CD14-positive monocyte (primary cell): Measurements from ENCODE around the gene USP3. TPM values are rescaled to one million over a fixed set of nuclear protein-coding genes. Genes with fewer than 3 reads are reported as not detected.

Source experiments
- DNase-seq, 3 donors: peaks; one replicate each; pipeline ENCODE4 v3.0.0-alpha.2; 2011 to 2022
- H2AFZ ChIP-seq: 2 replicates; pipeline ENCODE4 v1.6.0; 2012; ENCODE audit warnings: mild to moderate bottlenecking, low read depth, low read length, inconsistent platforms; ENCODE audit not compliant: insufficient read depth, poor library complexity, severe bottlenecking
- H3K27ac ChIP-seq, 2 donors: 1 replicate in 1 of 2; 2 replicates in 1 of 2; pipeline ENCODE4 v1.5.1; 2012 to 2013; ENCODE audit warnings: low read length in 2 of 2, control low read depth in 1 of 2, inconsistent platforms in 1 of 2, low read depth in 1 of 2, mild to moderate bottlenecking in 1 of 2
- H3K27me3 ChIP-seq, 2 donors: one replicate each; pipeline versions ENCODE4 v1.6.0 to v1.6.1; 2011 to 2013; ENCODE audit warnings: low read length in 2 of 2; ENCODE audit not compliant: control insufficient read depth in 2 of 2, insufficient read depth in 2 of 2
- H3K36me3 ChIP-seq, 2 donors: replicated peaks in 1 of 2; 1 replicate in 1 of 2; 2 replicates in 1 of 2; pipeline versions ENCODE4 v1.5.1 to v1.6.1; 2012 to 2013; ENCODE audit warnings: low read length in 2 of 2, control low read depth in 1 of 2, inconsistent platforms in 1 of 2, mild to moderate bottlenecking in 1 of 2; ENCODE audit not compliant: insufficient read depth in 2 of 2, control insufficient read depth in 1 of 2
- H3K4me1 ChIP-seq, 2 donors: 1 replicate in 1 of 2; 2 replicates in 1 of 2; pipeline versions ENCODE4 v1.5.1 to v1.6.1; 2012 to 2013; ENCODE audit warnings: low read length in 2 of 2, control low read depth in 1 of 2, inconsistent platforms in 1 of 2, mild to moderate bottlenecking in 1 of 2, moderate library complexity in 1 of 2; ENCODE audit not compliant: insufficient read depth in 2 of 2, control insufficient read depth in 1 of 2
- H3K4me2 ChIP-seq: replicated peaks from 2 replicates; pipeline ENCODE3; 2012; ENCODE audit warnings: low read length, moderate library complexity, mild to moderate bottlenecking; ENCODE audit not compliant: poor library complexity, severe bottlenecking; ENCODE audit errors: extremely low read depth
- H3K4me3 ChIP-seq, 3 experiments: fragments of 200-600 bp in 1 of 3; sonication (generic) in 1 of 3; replicated peaks in 1 of 3; 1 replicate in 2 of 3; 2 replicates in 1 of 3; pipeline ENCODE4 v1.5.1; 2011 to 2013; ENCODE audit warnings: low read length in 3 of 3, mild to moderate bottlenecking in 3 of 3, control low read depth in 2 of 3, low read depth in 2 of 3, inconsistent platforms in 1 of 3, moderate library complexity in 1 of 3
- H3K79me2 ChIP-seq: 2 replicates; pipeline ENCODE4 v1.6.0; 2012; ENCODE audit warnings: mild to moderate bottlenecking, control low read depth, inconsistent platforms, low read length, moderate library complexity; ENCODE audit not compliant: insufficient read depth
- H3K9ac ChIP-seq: 2 replicates; pipeline ENCODE4 v1.6.0; 2017; ENCODE audit warnings: low read length, mild to moderate bottlenecking; ENCODE audit not compliant: insufficient read depth, poor library complexity, severe bottlenecking
- H3K9me3 ChIP-seq, 2 donors: replicated peaks in 1 of 2; 1 replicate in 1 of 2; 2 replicates in 1 of 2; pipeline versions ENCODE4 v1.5.1 to v1.6.1; 2012 to 2013; ENCODE audit warnings: low read length in 2 of 2, control low read depth in 1 of 2; ENCODE audit not compliant: control insufficient read depth in 1 of 2, insufficient read depth in 1 of 2
- H4K20me1 ChIP-seq: 2 replicates; pipeline ENCODE4 v1.6.0; 2012; ENCODE audit warnings: mild to moderate bottlenecking, low read length, control low read depth, moderate library complexity; ENCODE audit not compliant: insufficient read depth
- H3K27ac Mint-ChIP-seq, 7 donors: one replicate each; pipeline ENCODE4 v1.8.0; 2020; ENCODE audit warnings: mild to moderate bottlenecking in 7 of 7, mixed read lengths in 7 of 7, moderate library complexity in 6 of 7, inconsistent platforms in 2 of 7
- H3K27me3 Mint-ChIP-seq, 3 donors: one replicate each; pipeline ENCODE4 v1.8.0; 2021 to 2022; ENCODE audit warnings: low read depth in 3 of 3, mild to moderate bottlenecking in 3 of 3, mixed read lengths in 3 of 3, moderate library complexity in 3 of 3, inconsistent platforms in 1 of 3
- H3K36me3 Mint-ChIP-seq, 2 donors: one replicate each; pipeline ENCODE4 v1.8.0; 2020; ENCODE audit warnings: mixed read lengths in 2 of 2, inconsistent platforms in 1 of 2, mild to moderate bottlenecking in 1 of 2
- H3K4me1 Mint-ChIP-seq: one replicate; pipeline ENCODE4 v1.8.0; 2020; ENCODE audit warnings: mild to moderate bottlenecking, mixed read lengths
- H3K4me3 Mint-ChIP-seq, 2 donors: one replicate each; pipeline ENCODE4 v1.8.0; 2020; ENCODE audit warnings: mild to moderate bottlenecking in 2 of 2, mixed read lengths in 2 of 2, moderate library complexity in 1 of 2
- H3K9me3 Mint-ChIP-seq, 7 donors: one replicate each; pipeline ENCODE4 v1.8.0; 2020 to 2022; ENCODE audit warnings: mixed read lengths in 7 of 7, mild to moderate bottlenecking in 6 of 7, moderate library complexity in 6 of 7, inconsistent platforms in 2 of 7
- WGBS: methylation state at CpG from one replicate; pipeline ENCODE4 v1.1.5; 2013; ENCODE audit warnings: missing lambda C conversion rate; ENCODE audit not compliant: insufficient coverage; 5-methylcytosine and 5-hydroxymethylcytosine counted together
- intact Hi-C, 2 donors: fragments of 100-400 bp; cut with micrococcal nuclease; formaldehyde crosslinking; loops; one replicate each; pipeline versions ENCODE4 v1.15.0 to v1.15.1; 2023
- polyA plus RNA-seq, 3 donors: library from polyadenylated mRNA; depleted of rRNA in 1 of 3; unstranded in 2 of 3; stranded (reverse) in 1 of 3; fragments of 300-500 nt in 2 of 3; fragments of >200 nt in 1 of 3; fragmentation: Illumina TruSeq in 2 of 3; gene quantifications; 1 replicate in 2 of 3; 2 replicates in 1 of 3; pipeline ENCODE4 v1.2.3, GENCODE V29; 2012 to 2021
- TF ChIP-seq, protein P1 (sequence below): fragments of 200-600 bp; IDR thresholded peaks from one replicate; pipeline ENCODE4 v1.8.0; 2022; ENCODE audit warnings: antibody characterized with exemption, mild to moderate bottlenecking

USP3 gene
- polyA plus RNA-seq, 3 donors, result 91.4 to 167 (median 122) TPM

DNA sequence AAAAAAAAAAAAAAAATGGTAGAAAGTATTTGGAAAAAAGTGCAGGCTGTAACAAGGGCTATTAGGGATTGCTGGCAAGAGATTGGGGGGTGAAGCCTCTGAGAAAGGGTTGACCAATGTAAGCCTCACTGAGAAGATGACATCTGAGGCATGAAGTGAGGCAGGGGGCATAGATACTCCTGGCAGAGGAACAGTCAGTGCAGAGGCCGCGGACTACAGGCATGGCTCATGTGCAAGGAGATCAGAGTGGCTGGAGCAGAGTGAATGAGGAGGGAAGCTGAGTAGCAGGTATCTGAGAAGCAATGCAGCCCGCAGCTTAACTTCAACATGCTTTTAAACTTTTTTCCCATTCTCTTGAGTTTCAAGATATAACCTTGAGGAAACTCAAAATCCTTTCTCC, 98.2 kb downstream of the USP3 start:
- no peak overlapping the region for H3K4me2 ChIP-seq
- TF ChIP-seq, protein P1, sequence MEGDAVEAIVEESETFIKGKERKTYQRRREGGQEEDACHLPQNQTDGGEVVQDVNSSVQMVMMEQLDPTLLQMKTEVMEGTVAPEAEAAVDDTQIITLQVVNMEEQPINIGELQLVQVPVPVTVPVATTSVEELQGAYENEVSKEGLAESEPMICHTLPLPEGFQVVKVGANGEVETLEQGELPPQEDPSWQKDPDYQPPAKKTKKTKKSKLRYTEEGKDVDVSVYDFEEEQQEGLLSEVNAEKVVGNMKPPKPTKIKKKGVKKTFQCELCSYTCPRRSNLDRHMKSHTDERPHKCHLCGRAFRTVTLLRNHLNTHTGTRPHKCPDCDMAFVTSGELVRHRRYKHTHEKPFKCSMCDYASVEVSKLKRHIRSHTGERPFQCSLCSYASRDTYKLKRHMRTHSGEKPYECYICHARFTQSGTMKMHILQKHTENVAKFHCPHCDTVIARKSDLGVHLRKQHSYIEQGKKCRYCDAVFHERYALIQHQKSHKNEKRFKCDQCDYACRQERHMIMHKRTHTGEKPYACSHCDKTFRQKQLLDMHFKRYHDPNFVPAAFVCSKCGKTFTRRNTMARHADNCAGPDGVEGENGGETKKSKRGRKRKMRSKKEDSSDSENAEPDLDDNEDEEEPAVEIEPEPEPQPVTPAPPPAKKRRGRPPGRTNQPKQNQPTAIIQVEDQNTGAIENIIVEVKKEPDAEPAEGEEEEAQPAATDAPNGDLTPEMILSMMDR, result no peak
- H3K36me3 Mint-ChIP-seq, result peaks cover 8 to 19% of the 10 kb centered on the region in 2 donors
- H3K4me3 ChIP-seq, result no peak overlapping the region
- no peaks in the 10 kb centered on the region for H3K9me3 ChIP-seq
- H3K36me3 ChIP-seq, result peaks cover 4% of the 10 kb centered on the region in 2 donors
- peaks cover 2 to 8% (median 7%) of the 10 kb centered on the region in 3 donors for H3K27me3 Mint-ChIP-seq
- H4K20me1 ChIP-seq, result peaks cover 20% of the 10 kb centered on the region
- no peaks in the 10 kb centered on the region for H3K9me3 Mint-ChIP-seq
- no CpG with 5 or more reads among the region's 3 CpGs for WGBS
- H2AFZ ChIP-seq, result no peak overlapping the region
- no peak overlapping the region for H3K27ac Mint-ChIP-seq
- H3K9ac ChIP-seq, result no peak overlapping the region
- H3K4me1 ChIP-seq, result peaks cover 36 to 51% of the 10 kb centered on the region in 2 donors
- H3K27me3 ChIP-seq, result no peaks in the 10 kb centered on the region
- intact Hi-C loops, result loop anchor here in 1 of 2 donors (5.0 kb wide), 1 partner anchor 780 kb away; the partner anchor contains the start of gene PCLAF
- no peak for DNase-seq
- H3K27ac ChIP-seq, result no peak overlapping the region
- H3K4me1 Mint-ChIP-seq, result peaks cover 44% of the 10 kb centered on the region
- H3K4me3 Mint-ChIP-seq, result peak overlapping the region in 1 of 2 donors; percentile 17
- H3K79me2 ChIP-seq, result no peaks in the 10 kb centered on the region

DNA sequence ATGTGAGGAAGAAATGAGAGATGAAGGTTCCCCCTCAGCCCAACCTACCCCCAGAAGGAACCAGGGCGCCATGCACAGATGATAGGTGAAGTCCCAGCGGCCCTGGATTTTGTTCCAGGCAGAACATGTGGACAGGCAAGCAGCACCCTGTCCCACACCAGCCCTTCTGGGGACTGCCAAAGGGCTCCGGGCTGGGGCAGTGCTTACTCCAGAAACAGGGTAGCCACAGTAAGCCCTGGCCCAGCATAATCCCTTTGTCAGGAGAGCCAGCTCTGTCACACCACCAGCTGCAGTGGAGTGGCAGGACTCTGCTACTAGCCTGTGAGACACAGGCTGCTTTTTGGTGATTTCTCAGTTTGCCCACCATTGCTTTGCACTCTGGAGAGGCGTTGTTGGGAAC, 99.1 kb downstream of the USP3 start:
- no peak overlapping the region for H3K9ac ChIP-seq
- H3K27ac ChIP-seq, result no peak overlapping the region
- peaks cover 14% of the 10 kb centered on the region in 2 donors for H3K36me3 ChIP-seq
- TF ChIP-seq, protein P1, result no peak
- intact Hi-C loops, result loop anchor here in 1 of 2 donors (5.0 kb wide), 1 partner anchor 779 kb away; the partner anchor contains the start of gene PCLAF
- Mint-ChIP-seq H3K4me3 (no peak overlapping the region), H3K27me3 (peaks cover 2 to 8% (median 7%) of the 10 kb centered on the region in 3 donors), H3K9me3 (no peaks in the 10 kb centered on the region), H3K4me1 (peaks cover 44% of the 10 kb centered on the region), H3K36me3 (peaks cover 16 to 28% of the 10 kb centered on the region in 2 donors), H3K27ac (peak overlapping the region in 2 of 7 donors; percentile 23 to 61)
- H3K4me1 ChIP-seq, result peaks cover 36 to 51% of the 10 kb centered on the region in 2 donors
- no peaks in the 10 kb centered on the region for H3K9me3 ChIP-seq
- peaks cover 20% of the 10 kb centered on the region for H4K20me1 ChIP-seq
- no peaks in the 10 kb centered on the region for H3K27me3 ChIP-seq
- H3K79me2 ChIP-seq, result no peaks in the 10 kb centered on the region
- no peak overlapping the region for H3K4me3 ChIP-seq
- H2AFZ ChIP-seq, result no peak overlapping the region
- 82% methylated on average over 2 of the region's 4 CpGs for WGBS
- no peak for DNase-seq
- H3K4me2 ChIP-seq, result no peak overlapping the region
